T-helper 1 cell treated with Interleukin-12 subunit alpha and Interleukin-12 subunit beta and Interleukin-4 antibody, amounts not matched to agents 30 μg/mL and 1 μg/mL, for 36 hours (primary cell): Measurements from ENCODE around the gene SIRPG.
"Not testable (repeated sequence)": the region's sequence is repeated elsewhere in the genome, so short reads cannot be mapped to it uniquely, and the experiment has no call there.

ENCODE experiments used
- H3K27ac Mint-ChIP-seq: one replicate; pipeline ENCODE4 v1.8.0; 2021; ENCODE audit warnings: mild to moderate bottlenecking, mixed read lengths
- H3K27me3 Mint-ChIP-seq: one replicate; pipeline ENCODE4 v1.8.0; 2021; ENCODE audit warnings: low read depth, mixed read lengths
- H3K36me3 Mint-ChIP-seq: one replicate; pipeline ENCODE4 v1.8.0; 2021; ENCODE audit warnings: low read depth, mixed read lengths
- H3K4me1 Mint-ChIP-seq: one replicate; pipeline ENCODE4 v1.8.0; 2021; ENCODE audit warnings: low read depth, mixed read lengths
- H3K4me3 Mint-ChIP-seq: one replicate; pipeline ENCODE4 v1.8.0; 2021; ENCODE audit warnings: mild to moderate bottlenecking, moderate library complexity, mixed read lengths
- H3K9me3 Mint-ChIP-seq: one replicate; pipeline ENCODE4 v1.8.0; 2021; ENCODE audit warnings: mixed read lengths

SIRPG gene

DNA sequence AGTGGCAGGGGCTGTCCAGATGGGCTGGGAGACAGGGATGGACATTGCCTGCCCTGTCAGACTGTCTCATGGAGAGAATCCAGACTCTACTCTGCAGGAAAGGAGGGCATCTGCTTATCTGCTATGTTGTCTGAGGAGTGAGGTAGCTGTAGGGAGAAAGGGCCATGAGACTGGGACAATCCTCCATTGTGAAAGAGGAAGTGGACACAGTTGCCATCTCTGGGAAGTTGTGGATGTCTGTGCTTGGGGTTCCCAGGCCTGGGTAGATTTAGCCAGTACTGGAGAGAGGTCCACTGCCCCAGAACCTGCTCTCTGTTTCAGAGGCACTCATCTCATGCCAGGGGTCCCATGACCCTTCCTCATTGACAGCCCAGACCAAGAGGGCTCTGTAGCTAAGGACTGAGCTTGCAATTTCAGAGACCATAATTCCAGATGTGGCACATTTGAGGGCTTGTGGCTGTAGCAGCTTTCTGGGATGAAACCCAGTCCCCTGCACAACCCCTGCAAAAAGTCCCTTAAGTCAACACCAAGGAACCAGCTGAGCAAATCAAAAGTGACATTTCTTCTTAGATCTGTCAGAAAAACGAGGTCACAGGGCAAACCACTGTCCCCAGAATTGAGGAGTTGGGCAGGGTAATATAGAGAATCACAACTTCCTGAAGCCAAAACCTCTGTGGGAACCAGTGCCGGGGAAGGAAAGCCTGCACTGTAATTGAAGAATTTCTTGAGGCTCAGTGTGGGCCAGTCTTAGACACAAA lies 4.1 kb upstream of the SIRPG start:
- Mint-ChIP-seq H3K4me1 (peaks cover 83% of the 10 kb centered on the region), H3K4me3 (peak overlapping the region; percentile 29), H3K27ac (peak overlapping the region; percentile 78)

DNA sequence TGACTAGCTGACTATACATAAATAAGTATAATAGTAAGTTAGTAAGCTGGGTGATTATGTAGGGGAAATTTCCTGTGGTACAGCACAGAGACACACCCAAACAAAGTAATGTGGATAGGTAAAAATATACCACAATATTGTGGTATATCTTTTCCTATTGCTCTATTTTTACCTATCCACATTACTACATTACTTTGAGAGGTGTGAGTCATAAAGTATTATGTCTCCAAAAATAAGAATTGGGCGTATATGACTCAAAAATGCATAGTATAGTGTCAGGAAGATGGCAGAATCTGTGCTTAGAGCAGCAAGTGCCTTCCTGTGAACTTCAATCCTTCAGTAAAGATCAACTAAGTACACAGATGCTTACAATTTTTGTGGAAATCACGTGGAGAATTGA lies 2.7 kb upstream of the SIRPG start:
- H3K4me1 Mint-ChIP-seq: peaks cover 83% of the 10 kb centered on the region
- H3K9me3 Mint-ChIP-seq: no peaks in the 10 kb centered on the region
- peak overlapping the region; percentile 1 for H3K4me3 Mint-ChIP-seq

More for the DNA sequence above, 4.1 kb upstream of the SIRPG start:
- Mint-ChIP-seq H3K27me3 (no peaks in the 10 kb centered on the region), H3K36me3 (peaks cover 7% of the 10 kb centered on the region), H3K9me3 (no peaks in the 10 kb centered on the region)

DNA sequence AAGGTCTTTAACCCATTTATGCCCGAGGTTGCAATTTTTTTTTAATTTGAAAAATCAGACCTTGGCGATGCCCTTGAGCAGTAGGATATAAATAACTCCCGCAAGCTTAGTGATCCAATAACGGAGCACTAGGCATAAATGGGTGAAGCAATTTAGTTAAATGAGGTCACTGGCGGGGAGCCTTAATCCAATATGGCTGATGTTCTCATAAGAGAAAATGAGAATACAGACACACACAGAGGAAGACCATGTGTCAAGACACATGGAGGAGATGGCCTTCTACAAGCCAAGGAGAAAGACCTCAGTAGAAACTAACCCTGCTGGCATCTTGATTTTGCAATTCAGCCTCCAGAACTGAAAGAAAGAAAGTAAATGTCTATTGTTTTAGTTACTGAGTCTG lies 735 bp downstream of the SIRPG start:
- H3K36me3 Mint-ChIP-seq: peaks cover 30% of the 10 kb centered on the region

More for the DNA sequence above, 2.7 kb upstream of the SIRPG start:
- H3K36me3 Mint-ChIP-seq: peaks cover 9% of the 10 kb centered on the region
- H3K27me3 Mint-ChIP-seq: no peaks in the 10 kb centered on the region
- H3K27ac Mint-ChIP-seq: peak overlapping the region; percentile 83

DNA sequence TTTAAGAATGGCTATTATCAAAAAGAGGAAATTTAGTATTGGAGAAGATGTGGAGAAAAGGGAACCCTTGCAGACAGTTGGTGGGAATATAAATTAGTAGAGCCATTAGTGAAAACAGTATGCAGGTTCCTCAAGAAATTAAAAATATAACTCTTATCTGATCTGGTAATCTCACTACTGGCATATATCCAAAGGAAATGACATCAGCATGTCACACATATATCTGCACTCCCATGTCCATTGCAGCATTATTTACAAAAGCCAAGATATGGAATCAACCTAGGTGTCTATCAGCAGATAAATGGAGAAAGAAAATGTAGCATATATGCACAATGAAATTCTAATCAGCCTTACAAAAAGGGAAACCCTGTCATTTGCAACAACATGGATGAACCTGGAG lies 2.6 kb downstream of the SIRPG start:
- H3K4me1 Mint-ChIP-seq: peaks cover 82% of the 10 kb centered on the region
- peak overlapping the region; percentile 84 for H3K4me3 Mint-ChIP-seq
- H3K27me3 Mint-ChIP-seq: no peaks in the 10 kb centered on the region
- H3K9me3 Mint-ChIP-seq: peaks cover 18% of the 10 kb centered on the region
- H3K27ac Mint-ChIP-seq: peak overlapping the region; percentile 82
- H3K36me3 Mint-ChIP-seq: peaks cover 37% of the 10 kb centered on the region

More for the DNA sequence above, 735 bp downstream of the SIRPG start:
- Mint-ChIP-seq H3K27ac (peak overlapping the region; percentile 94), H3K9me3 (peaks cover 18% of the 10 kb centered on the region), H3K4me3 (peak overlapping the region; percentile 88), H3K4me1 (peaks cover 82% of the 10 kb centered on the region), H3K27me3 (no peaks in the 10 kb centered on the region)

DNA sequence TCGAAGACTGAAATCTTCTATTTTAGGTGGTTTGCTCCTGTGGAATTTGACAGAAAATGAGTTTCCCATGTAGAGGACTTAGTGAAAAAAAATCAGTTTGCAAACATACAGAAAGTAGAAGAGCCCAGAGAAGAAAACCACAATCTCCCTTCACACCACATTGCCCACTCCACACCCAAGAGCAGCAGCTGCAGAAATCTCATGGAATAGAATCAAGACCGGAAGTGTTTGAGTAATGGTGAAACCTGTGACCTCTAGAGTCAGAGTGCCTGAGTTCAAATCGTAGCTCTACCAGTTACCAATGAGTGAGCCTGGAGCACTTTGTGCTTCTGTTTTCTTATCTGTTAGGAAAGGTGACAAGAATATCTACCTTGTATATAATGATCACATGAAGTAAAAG lies 4.6 kb downstream of the SIRPG start:
- H3K4me1 Mint-ChIP-seq: peaks cover 66% of the 10 kb centered on the region
- H3K9me3 Mint-ChIP-seq: peaks cover 18% of the 10 kb centered on the region
- H3K27ac Mint-ChIP-seq: peak overlapping the region; percentile 60
- peak overlapping the region; percentile 57 for H3K4me3 Mint-ChIP-seq
- peaks cover 49% of the 10 kb centered on the region for H3K36me3 Mint-ChIP-seq
- H3K27me3 Mint-ChIP-seq: no peaks in the 10 kb centered on the region

DNA sequence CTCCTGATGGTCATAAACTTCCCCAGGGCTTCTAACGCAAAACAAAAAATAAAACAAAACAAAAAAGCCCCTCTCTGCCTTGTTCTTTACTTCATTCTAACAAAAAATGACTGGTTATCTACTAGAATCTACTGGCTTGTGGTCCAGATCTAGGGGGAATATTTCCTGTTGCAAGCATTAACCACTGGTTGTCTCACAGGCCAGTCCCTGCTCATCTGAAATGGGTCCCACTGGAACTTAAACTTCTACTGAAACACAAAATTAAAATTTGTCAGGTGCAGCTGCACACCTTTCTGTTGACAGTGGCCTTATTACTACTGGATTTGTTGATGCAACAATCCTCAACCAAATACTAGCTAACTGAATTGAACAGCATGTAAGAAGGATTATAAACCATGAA lies 5.5 kb downstream of the SIRPG start:
- Mint-ChIP-seq H3K4me1 (peaks cover 63% of the 10 kb centered on the region), H3K9me3 (peaks cover 18% of the 10 kb centered on the region), H3K4me3 (peak overlapping the region; percentile 18), H3K27me3 (no peaks in the 10 kb centered on the region), H3K36me3 (peaks cover 57% of the 10 kb centered on the region), H3K27ac (peak overlapping the region; percentile 52)

DNA sequence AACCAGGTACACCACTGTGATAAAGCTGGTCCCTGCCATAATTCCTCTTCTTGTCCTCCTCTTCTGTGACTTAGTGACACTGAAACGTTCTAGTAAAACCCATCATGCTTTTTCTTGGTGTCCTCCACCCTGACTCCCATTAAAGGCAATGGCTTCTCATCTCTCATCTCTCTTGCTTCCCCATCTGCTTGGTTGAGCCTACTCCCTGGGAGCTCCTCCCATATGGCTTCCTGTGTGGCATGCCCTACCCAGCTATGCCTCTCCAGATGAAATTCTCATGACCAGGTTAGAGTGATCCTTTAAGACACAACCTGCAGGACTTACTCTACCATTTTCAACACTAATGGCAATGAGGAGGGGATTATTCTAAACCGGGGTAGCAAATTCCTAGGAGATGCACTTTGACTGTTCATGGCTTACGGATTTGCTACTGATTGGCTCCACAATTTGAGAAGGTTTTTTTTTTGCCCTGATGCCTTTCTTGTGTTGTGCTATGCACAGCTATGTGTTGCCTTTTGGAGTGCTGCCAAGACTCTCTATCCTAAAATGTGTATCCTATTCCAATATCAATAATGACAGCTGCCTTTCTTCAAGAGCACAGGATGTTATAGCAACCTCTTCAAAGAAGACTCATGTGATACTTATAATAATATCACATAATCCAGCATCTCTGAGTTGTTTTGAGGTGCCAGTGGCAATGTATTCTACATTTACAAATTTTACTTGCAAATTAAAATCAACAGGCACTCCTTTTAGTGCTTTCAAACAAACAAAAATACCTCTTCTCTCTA lies 6.1 kb downstream of the SIRPG start:
- Mint-ChIP-seq H3K36me3 (peaks cover 56% of the 10 kb centered on the region), H3K27me3 (no peaks in the 10 kb centered on the region), H3K4me1 (peaks cover 64% of the 10 kb centered on the region), H3K4me3 (peak overlapping the region; percentile 63), H3K9me3 (peaks cover 18% of the 10 kb centered on the region), H3K27ac (peak overlapping the region; percentile 79)

DNA sequence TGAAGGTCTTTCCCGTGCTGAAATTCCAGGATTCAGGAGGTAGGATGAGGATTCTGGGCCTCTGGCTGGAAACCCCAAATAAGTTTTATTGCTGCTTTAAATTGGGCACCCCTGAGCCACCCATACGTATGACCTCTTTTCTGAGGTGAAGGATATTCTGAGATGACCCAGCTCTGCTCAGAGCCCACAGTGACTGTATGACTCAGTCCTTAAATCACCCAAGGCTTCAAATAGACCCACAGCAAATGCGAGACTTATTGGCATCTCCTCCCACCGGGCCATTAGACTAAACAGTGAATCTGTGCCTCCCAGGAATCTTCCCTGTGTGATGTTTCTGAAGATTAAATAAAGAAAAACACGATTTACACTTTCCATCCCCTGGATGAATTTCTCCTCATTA lies 9.5 kb downstream of the SIRPG start:
- peak overlapping the region; percentile 11 for H3K27ac Mint-ChIP-seq
- peaks cover 49% of the 10 kb centered on the region for H3K36me3 Mint-ChIP-seq
- peaks cover 41% of the 10 kb centered on the region for H3K4me1 Mint-ChIP-seq

DNA sequence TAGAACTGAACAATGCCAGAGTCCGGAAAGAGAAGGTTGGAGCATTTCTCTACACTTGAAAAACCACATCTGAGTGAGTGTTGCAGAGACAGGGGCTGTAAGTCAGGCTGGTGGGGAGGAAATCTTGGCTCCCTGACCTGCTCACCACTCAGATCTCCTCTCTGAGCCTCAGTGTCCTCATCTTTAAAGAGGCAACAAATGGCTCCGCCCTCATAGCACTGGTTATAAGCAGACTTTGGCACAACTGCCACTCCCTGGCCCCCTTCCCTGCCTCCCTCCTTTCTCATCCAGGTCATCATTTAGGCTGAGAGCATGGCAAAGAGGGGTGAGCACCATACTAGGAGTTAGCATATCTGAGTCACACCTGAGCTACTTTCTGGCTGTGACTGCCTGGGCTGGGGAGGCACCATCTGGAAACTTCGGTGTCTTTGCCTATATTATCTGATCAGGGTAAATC lies 10.6 kb downstream of the SIRPG start:
- H3K4me3 Mint-ChIP-seq: peak overlapping the region; percentile 16
- no peaks in the 10 kb centered on the region for H3K9me3 Mint-ChIP-seq
- H3K4me1 Mint-ChIP-seq: peaks cover 33% of the 10 kb centered on the region
- no peaks in the 10 kb centered on the region for H3K27me3 Mint-ChIP-seq
- peak overlapping the region; percentile 65 for H3K27ac Mint-ChIP-seq
- H3K36me3 Mint-ChIP-seq: peaks cover 44% of the 10 kb centered on the region

More for the DNA sequence above, 9.5 kb downstream of the SIRPG start:
- peaks cover 4% of the 10 kb centered on the region for H3K9me3 Mint-ChIP-seq
- no peak overlapping the region for H3K4me3 Mint-ChIP-seq
- no peaks in the 10 kb centered on the region for H3K27me3 Mint-ChIP-seq

DNA sequence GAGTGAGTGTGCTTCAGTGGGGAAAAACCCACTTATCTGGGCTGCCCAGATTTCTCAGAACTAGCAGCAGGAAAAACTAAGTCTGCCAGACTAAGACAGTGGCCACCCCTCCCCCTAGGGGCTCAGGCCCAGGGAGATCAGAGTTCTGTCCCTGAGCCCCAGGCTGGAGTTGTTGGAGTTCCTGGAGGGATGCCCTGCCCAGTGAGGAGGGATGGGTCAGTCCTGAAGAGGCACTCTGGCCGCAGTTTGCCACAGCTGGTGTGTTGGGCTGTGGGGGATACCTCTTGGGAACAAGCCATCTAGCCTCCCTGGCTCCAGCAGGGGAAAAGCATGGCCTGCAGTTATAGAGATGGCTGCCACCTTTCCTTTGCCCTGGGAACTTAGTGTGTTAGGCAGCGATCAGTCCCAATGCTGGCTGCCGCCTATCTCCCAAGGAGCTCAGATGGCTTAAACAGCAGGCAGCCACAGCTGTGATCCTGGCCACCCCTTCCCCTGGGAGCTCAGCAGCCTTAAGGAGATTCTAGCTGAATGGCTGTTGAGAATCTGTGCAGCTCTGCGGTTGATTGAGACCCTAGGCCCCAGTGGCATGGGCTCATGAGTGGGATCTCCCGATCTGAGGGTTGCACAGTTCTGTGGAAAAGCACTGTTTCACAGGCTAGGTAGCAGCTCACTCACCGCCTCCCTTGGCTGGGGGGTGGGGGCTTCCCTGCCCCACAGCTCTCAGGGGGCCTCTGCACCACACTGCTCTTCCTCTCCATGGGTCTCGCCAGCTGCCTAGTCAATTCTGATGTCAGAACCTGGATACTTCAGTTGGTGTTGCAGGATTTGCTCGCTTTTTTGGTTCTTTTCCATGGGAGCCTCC lies 13.2 kb downstream of the SIRPG start:
- H3K4me1 Mint-ChIP-seq: peaks cover 26% of the 10 kb centered on the region
- H3K27ac Mint-ChIP-seq: no peak overlapping the region
- no peaks in the 10 kb centered on the region for H3K9me3 Mint-ChIP-seq
- H3K36me3 Mint-ChIP-seq: peaks cover 45% of the 10 kb centered on the region
- H3K4me3 Mint-ChIP-seq: no peak overlapping the region
- no peaks in the 10 kb centered on the region for H3K27me3 Mint-ChIP-seq

DNA sequence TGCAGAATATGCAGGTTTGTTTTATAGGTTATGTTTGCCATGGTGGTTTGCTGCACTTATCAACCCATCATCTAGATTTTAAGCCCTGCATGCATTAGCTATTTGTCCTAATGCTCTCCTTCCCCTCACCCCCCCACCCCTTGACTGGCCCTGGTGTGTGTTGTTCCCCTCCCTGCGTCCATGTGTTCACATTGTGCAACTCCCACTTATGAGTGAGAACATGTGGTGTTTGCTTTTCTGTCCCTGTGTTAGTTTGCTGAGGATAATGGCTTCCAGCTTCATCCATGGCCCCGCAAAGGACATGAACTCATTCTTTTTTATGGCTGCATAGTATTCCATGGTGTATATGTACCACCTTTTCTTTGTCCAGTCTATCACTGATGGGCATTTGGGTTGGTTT lies 18.9 kb downstream of the SIRPG start:
- H3K4me1 Mint-ChIP-seq: peaks cover 16% of the 10 kb centered on the region
- H3K27me3 Mint-ChIP-seq, H3K4me3 Mint-ChIP-seq, H3K9me3 Mint-ChIP-seq, H3K27ac Mint-ChIP-seq: not testable (repeated sequence)
- H3K36me3 Mint-ChIP-seq: peaks cover 28% of the 10 kb centered on the region

DNA sequence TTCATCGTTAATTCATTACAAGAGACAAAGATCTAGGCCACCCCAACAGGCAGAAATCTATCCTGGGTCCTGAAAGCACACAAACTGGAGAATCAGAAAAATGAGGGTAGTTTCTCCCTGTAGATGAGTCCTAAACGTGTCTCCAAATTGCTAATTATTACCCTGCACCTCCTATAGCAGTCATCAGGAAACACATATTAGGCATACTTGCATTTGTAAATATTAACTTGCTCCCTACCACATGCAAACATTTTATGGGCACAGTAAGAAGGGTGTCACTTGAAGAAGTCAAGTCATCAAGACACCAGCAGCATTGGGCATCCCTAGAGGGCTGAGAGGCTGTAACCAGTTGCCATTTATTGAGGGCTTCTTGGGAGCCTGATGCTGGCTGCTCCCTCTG lies 19.8 kb downstream of the SIRPG start:
- Mint-ChIP-seq H3K27ac (no peak overlapping the region), H3K9me3 (no peaks in the 10 kb centered on the region), H3K27me3 (no peaks in the 10 kb centered on the region), H3K4me3 (no peak overlapping the region), H3K4me1 (peaks cover 21% of the 10 kb centered on the region), H3K36me3 (peaks cover 32% of the 10 kb centered on the region)

DNA sequence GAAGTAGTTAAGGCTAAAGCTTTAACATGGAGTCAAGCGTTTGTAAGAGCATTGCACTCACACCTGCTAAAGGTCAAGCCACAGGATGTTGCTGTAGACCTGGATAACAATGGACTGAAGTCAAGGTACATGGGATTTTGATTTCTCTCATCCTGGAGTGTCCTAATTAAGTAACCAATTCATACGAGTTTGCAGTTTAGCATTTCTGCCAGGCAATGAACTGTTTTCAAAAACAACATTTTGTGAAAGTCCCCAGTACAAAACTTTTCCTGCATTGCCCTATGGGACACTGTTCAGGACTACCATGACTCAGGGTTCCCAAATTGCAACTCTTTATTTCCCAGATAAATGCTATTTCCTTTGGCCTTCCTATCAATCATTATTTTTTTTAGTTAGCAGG lies 20.4 kb downstream of the SIRPG start:
- Mint-ChIP-seq H3K36me3 (peaks cover 37% of the 10 kb centered on the region), H3K9me3 (no peaks in the 10 kb centered on the region), H3K4me3 (no peak overlapping the region), H3K27me3 (no peaks in the 10 kb centered on the region), H3K4me1 (peaks cover 26% of the 10 kb centered on the region), H3K27ac (no peak overlapping the region)

DNA sequence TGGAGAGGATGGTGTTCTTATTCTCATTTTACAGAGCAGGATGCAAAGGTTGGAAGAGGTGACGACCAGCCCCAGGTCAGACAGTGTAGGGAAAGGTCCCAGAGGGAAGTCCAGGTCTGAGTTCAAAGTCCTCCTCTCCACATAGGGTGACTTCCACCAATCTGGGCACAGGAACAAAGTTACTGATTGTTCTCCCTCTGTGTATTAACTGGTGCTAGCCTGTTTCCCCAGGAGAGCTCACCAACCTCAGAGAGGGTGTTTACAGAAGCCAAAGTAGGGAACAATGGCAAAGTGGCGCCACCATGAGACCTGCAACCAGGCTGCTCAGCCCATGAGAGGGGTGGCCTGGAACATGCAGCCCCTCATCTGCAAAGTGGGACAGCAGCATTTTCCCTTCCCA lies 21.0 kb downstream of the SIRPG start:
- no peak overlapping the region for H3K4me3 Mint-ChIP-seq
- no peaks in the 10 kb centered on the region for H3K27me3 Mint-ChIP-seq
- H3K27ac Mint-ChIP-seq: no peak overlapping the region
- peaks cover 32% of the 10 kb centered on the region for H3K4me1 Mint-ChIP-seq
- no peaks in the 10 kb centered on the region for H3K9me3 Mint-ChIP-seq
- H3K36me3 Mint-ChIP-seq: peaks cover 42% of the 10 kb centered on the region
